ENCODE measurements around the gene TOPAZ1. TPM values are rescaled to one million over a fixed set of nuclear protein-coding genes. Genes with fewer than 3 reads are reported as not detected.
A peak's percentile ranks its signal among the peaks of the same experiment; 100 is the strongest.

TOPAZ1 gene
- total and polyA plus RNA-seq, 9 of the 15 experiments (the other 6 are each of a cell fraction or from before 2014, with no cell fraction given): 0.01 TPM; not detected in 8

DNA sequence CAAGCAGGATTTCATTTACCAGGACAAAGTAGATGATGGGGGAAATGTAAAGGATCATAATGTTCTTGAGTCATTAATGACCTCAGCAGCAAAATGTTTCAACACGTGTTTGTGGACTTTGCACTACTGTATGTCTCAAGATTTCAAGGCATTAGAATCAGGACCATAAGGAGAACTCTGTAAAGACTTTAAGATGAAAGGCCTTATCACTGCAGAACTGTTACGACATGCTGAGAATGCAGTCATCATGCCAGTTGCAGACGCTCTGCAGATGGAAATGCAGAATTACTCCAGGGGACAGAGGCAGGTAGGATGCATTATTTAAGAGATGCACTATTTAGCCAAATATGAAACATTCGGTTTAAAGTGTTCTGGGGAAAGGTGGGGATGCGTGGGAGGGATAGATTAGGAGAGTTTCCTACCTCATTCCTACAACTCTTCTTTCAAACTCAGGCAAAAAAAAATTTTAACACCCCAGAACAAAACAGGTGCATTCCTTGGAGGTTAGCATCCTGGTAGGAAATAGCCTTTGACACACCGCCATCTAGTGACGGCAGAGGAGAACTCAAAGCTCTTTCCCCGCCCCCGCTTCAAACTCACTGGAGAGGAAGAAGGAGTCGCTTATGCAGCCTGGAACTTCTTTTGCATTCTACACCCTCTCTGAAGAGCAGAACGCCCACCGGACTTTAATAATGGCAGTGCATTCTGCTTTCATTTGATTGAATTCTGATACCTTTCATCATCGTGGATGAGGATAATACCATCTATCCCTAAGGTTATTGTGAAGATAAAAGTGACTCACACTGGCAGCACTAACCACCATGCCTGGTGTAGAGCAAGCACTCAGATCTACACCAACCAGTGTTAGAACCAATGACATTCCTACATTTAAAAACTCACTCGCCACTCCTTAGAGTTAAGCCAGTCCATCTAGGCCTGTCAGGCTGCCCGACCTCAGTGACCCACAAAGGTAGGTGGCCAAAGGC lies 43.1 kb upstream of the TOPAZ1 start (continued):
- TF ChIP-seq, protein P1, sequence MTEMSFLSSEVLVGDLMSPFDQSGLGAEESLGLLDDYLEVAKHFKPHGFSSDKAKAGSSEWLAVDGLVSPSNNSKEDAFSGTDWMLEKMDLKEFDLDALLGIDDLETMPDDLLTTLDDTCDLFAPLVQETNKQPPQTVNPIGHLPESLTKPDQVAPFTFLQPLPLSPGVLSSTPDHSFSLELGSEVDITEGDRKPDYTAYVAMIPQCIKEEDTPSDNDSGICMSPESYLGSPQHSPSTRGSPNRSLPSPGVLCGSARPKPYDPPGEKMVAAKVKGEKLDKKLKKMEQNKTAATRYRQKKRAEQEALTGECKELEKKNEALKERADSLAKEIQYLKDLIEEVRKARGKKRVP (CRISPR knock-in tag; IDR thresholded peaks at IDR 0.05): no peak
- peak in 1 of 2 experiments; percentile 58; a peak in 2 of 4 replicates for TF ChIP-seq MAZ (CRISPR knock-in tag; conservative IDR thresholded peaks at IDR 0.05 in 1 of 2, IDR thresholded peaks at IDR 0.05 in 1 of 2)
- TF ChIP-seq HIVEP1 (CRISPR knock-in tag; IDR thresholded peaks at IDR 0.05): no peak
- no peak for TF ChIP-seq CREBBP (IDR thresholded peaks at IDR 0.05; ENCODE audit: low read depth, low read length)
- TF ChIP-seq NR2C2 (CRISPR knock-in tag; IDR thresholded peaks at IDR 0.05): no peak
- no peak for TF ChIP-seq NR2C2 (tag; IDR thresholded peaks at IDR 0.05)
- TF ChIP-seq CHD4 (IDR thresholded peaks at IDR 0.05; ENCODE audit: insufficient read depth, insufficient replicate concordance, low read depth, low read length, poor library complexity, severe bottlenecking): no peak
- no peak for TF ChIP-seq TAF9B (IDR thresholded peaks at IDR 0.05; ENCODE audit: partially characterized antibody)
- no peak for TF ChIP-seq NRF1 (conservative IDR thresholded peaks at IDR 0.05 in 1 of 2, IDR thresholded peaks at IDR 0.05 in 1 of 2)
- TF ChIP-seq, protein P2, sequence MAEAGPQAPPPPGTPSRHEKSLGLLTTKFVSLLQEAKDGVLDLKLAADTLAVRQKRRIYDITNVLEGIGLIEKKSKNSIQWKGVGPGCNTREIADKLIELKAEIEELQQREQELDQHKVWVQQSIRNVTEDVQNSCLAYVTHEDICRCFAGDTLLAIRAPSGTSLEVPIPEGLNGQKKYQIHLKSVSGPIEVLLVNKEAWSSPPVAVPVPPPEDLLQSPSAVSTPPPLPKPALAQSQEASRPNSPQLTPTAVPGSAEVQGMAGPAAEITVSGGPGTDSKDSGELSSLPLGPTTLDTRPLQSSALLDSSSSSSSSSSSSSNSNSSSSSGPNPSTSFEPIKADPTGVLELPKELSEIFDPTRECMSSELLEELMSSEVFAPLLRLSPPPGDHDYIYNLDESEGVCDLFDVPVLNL (CRISPR knock-in tag; IDR thresholded peaks at IDR 0.05; ENCODE audit: low read depth): no peak
- peak; percentile 28; the same call in 1 of the 2 replicates for TF ChIP-seq XRCC5 (IDR thresholded peaks at IDR 0.05; ENCODE audit: low read depth, low read length)
- no peak for TF ChIP-seq POLR3G (IDR thresholded peaks at IDR 0.05; ENCODE audit: extremely low read depth, insufficient read length, insufficient replicate concordance)
- TF ChIP-seq BCOR (IDR thresholded peaks at IDR 0.05): no peak
- TF ChIP-seq, protein P3, sequence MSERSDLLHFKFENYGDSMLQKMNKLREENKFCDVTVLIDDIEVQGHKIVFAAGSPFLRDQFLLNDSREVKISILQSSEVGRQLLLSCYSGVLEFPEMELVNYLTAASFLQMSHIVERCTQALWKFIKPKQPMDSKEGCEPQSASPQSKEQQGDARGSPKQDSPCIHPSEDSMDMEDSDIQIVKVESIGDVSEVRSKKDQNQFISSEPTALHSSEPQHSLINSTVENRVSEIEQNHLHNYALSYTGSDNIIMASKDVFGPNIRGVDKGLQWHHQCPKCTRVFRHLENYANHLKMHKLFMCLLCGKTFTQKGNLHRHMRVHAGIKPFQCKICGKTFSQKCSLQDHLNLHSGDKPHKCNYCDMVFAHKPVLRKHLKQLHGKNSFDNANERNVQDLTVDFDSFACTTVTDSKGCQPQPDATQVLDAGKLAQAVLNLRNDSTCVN (CRISPR knock-in tag; IDR thresholded peaks at IDR 0.05): no peak
- no peak for TF ChIP-seq ATF1 (CRISPR knock-in tag; IDR thresholded peaks at IDR 0.05)
- TF ChIP-seq ATF1 (tag; IDR thresholded peaks at IDR 0.05): 0 out of 2 replicates have a peak, but pooled peaks have one; percentile 9
- no peak for TF ChIP-seq BRF1 (IDR thresholded peaks at IDR 0.05; ENCODE audit: borderline replicate concordance, extremely low read depth, insufficient read length)
- TF ChIP-seq ZNF263 (CRISPR knock-in tag; IDR thresholded peaks at IDR 0.05; ENCODE audit: borderline replicate concordance): no peak
- no peak for TF ChIP-seq RUNX1 (IDR thresholded peaks at IDR 0.05; ENCODE audit: low read depth)
- no peak for TF ChIP-seq ZNF41 (CRISPR knock-in tag; conservative IDR thresholded peaks at IDR 0.05)
- TF ChIP-seq ZNF76 (CRISPR knock-in tag; IDR thresholded peaks at IDR 0.05; ENCODE audit: borderline replicate concordance): no peak
- TF ChIP-seq SAFB2 (IDR thresholded peaks at IDR 0.05; ENCODE audit: borderline replicate concordance, low read depth, low read length, severe bottlenecking): no peak
- TF ChIP-seq ETV1 (tag; conservative IDR thresholded peaks at IDR 0.05; ENCODE audit: low read depth): no peak
- peak; percentile 24; the same call in 1 of the 2 replicates for TF ChIP-seq ATF7 (IDR thresholded peaks at IDR 0.05)
- no peak for TF ChIP-seq BMI1 (IDR thresholded peaks at IDR 0.05; ENCODE audit: low read length)

All from K562 (cell line).